Activated CD8-positive, alpha-beta T cell treated with anti-CD3 and anti-CD28 coated beads, Interleukin-2, amount 10 ng/mL, durations not matched to agents 7 days and 5 days (primary cell): ENCODE results near the gene GAS2L1. TPM values are rescaled to one million over a fixed set of nuclear protein-coding genes. Genes with fewer than 3 reads are reported as not detected.

Source experiments
- ATAC-seq: fragments of 150-1000 bp; cut with Tn5 transposase; one replicate; pipeline ENCODE4 v1.10.0; 2021; ENCODE audit warnings: moderate library complexity
- CTCF ChIA-PET: fragments of 350-600 bp; sonication (Branson Sonifier 250); formaldehyde crosslinking; loops from one replicate; lab custom pipeline; 2021; ENCODE audit warnings: antibody characterized with exemption; lab: Charles Lee
- POLR2A ChIA-PET: fragments of 350-600 bp; sonication (Branson Sonifier 250); formaldehyde crosslinking; loops from one replicate; lab custom pipeline; 2021; ENCODE audit warnings: antibody characterized with exemption; lab: Charles Lee
- DNase-seq: peaks from one replicate; pipeline ENCODE4 v3.0.0-alpha.2; 2020
- H3K27ac Mint-ChIP-seq: one replicate; pipeline ENCODE4 v1.8.0; 2021; ENCODE audit warnings: mild to moderate bottlenecking, mixed read lengths
- H3K27me3 Mint-ChIP-seq: one replicate; pipeline ENCODE4 v1.8.0; 2021; ENCODE audit warnings: low read depth, mixed read lengths
- H3K36me3 Mint-ChIP-seq: one replicate; pipeline ENCODE4 v1.8.0; 2021; ENCODE audit warnings: low read depth, mixed read lengths
- H3K4me1 Mint-ChIP-seq: one replicate; pipeline ENCODE4 v1.8.0; 2021; ENCODE audit warnings: low read depth, mixed read lengths
- H3K4me3 Mint-ChIP-seq: one replicate; pipeline ENCODE4 v1.8.0; 2021; ENCODE audit warnings: mild to moderate bottlenecking, mixed read lengths
- H3K9me3 Mint-ChIP-seq: one replicate; pipeline ENCODE4 v1.8.0; 2022; ENCODE audit warnings: mixed read lengths; ENCODE audit not compliant: insufficient read depth
- total RNA-seq, 2 experiments: library from RNA; stranded (reverse); gene quantifications; one replicate each; pipeline ENCODE4 v1.2.3, GENCODE V29; 2021

Gene GAS2L1
- total RNA-seq, 2 experiments from 2014 or later: 10.9 to 11.4 TPM

- H3K9me3 Mint-ChIP-seq: no peaks in the 10 kb centered on the region
- peak overlapping the region; percentile 100 for H3K27ac Mint-ChIP-seq
- no peaks in the 10 kb centered on the region for H3K27me3 Mint-ChIP-seq
- POLR2A ChIA-PET: interaction anchor here (0.6 to 1.0 kb wide), 3 partner anchors 17 to 65 kb away, joined by 3 to 5 read pairs (median 5); no protein-coding TSS in a partner anchor
- no peak for DNase-seq
- H3K4me1 Mint-ChIP-seq: peaks cover 41% of the 10 kb centered on the region
- H3K36me3 Mint-ChIP-seq: peaks cover 57% of the 10 kb centered on the region
- ATAC-seq: no peak
- CTCF ChIA-PET: interaction anchor here (1.2 to 2.1 kb wide), 2 partner anchors 11 to 22 kb away, joined by 3 to 7 read pairs; no protein-coding TSS in a partner anchor
- H3K4me3 Mint-ChIP-seq: peak overlapping the region; percentile 87
Observed at GRCh38 chr22:29267462-29267857, 39.0 kb upstream of the GAS2L1 start.

GRCh38 chr22:29267858-29268510, 38.5 kb upstream of the GAS2L1 start, which contains the start of the genes EWSR1 and RHBDD3:
Gene EWSR1 (plus strand): TSS chr22:29268268. CDS start chr22:29268337, 69 bp downstream.
Gene RHBDD3 (minus strand): TSS chr22:29267981. CDS start chr22:29265626, 2,355 bp downstream.
- ChIA-PET CTCF (interaction anchor here (2.1 kb wide), 1 partner anchor 22 kb away, joined by 7 read pairs; no protein-coding TSS in a partner anchor), POLR2A (interaction anchor here (0.6 to 1.1 kb wide), 9 partner anchors 17 to 151 kb away, joined by 3 to 6 read pairs (median 4); partner anchors contain the start of gene AP1B1)
- Mint-ChIP-seq H3K27me3 (no peaks in the 10 kb centered on the region), H3K4me1 (peaks cover 47% of the 10 kb centered on the region), H3K4me3 (peak within 1 kb of the TSS; percentile 87), H3K36me3 (peaks cover 62% of the 10 kb centered on the region), H3K9me3 (no peaks in the 10 kb centered on the region), H3K27ac (peak within 1 kb of the TSS; percentile 100)
- peak; percentile 87 for ATAC-seq
- peak; percentile 95 for DNase-seq

GRCh38 chr22:29268511-29269229, 37.8 kb upstream of the GAS2L1 start:
- peak overlapping the region; percentile 100 for H3K27ac Mint-ChIP-seq
- no peaks in the 10 kb centered on the region for H3K27me3 Mint-ChIP-seq
- ChIA-PET CTCF (interaction anchor here (2.1 kb wide), 1 partner anchor 23 kb away, joined by 7 read pairs; no protein-coding TSS in a partner anchor), POLR2A (interaction anchor here (0.7 to 1.1 kb wide), 7 partner anchors 8 to 152 kb away, joined by 3 to 6 read pairs (median 4); partner anchors contain the start of gene AP1B1)
- H3K4me1 Mint-ChIP-seq: peaks cover 53% of the 10 kb centered on the region
- peak overlapping the region; percentile 87 for H3K4me3 Mint-ChIP-seq
- H3K9me3 Mint-ChIP-seq: no peaks in the 10 kb centered on the region
- DNase-seq (peak; percentile 49), ATAC-seq (peak; percentile 29)
- peaks cover 67% of the 10 kb centered on the region for H3K36me3 Mint-ChIP-seq

- H3K4me1 Mint-ChIP-seq: peaks cover 59% of the 10 kb centered on the region
- POLR2A ChIA-PET: interaction anchor here (0.9 to 1.2 kb wide), 4 partner anchors 7 to 44 kb away, joined by 3 to 7 read pairs (median 4); partner anchors contain the start of gene GAS2L1
- H3K27ac Mint-ChIP-seq: peak overlapping the region; percentile 100
- no peaks in the 10 kb centered on the region for H3K27me3 Mint-ChIP-seq
- peak overlapping the region; percentile 87 for H3K4me3 Mint-ChIP-seq
- CTCF ChIA-PET: no interaction called here
- peaks cover 72% of the 10 kb centered on the region for H3K36me3 Mint-ChIP-seq
- no peaks in the 10 kb centered on the region for H3K9me3 Mint-ChIP-seq
- no peak for ATAC-seq
- DNase-seq: no peak
Observed at GRCh38 chr22:29269230-29269604, 37.2 kb upstream of the GAS2L1 start.

- Mint-ChIP-seq H3K36me3 (peaks cover 76% of the 10 kb centered on the region), H3K27me3 (no peaks in the 10 kb centered on the region), H3K27ac (peak overlapping the region; percentile 100), H3K4me3 (peak overlapping the region; percentile 87), H3K4me1 (peaks cover 63% of the 10 kb centered on the region), H3K9me3 (no peaks in the 10 kb centered on the region)
- ATAC-seq: no peak
- ChIA-PET CTCF (interaction anchor here (0.7 to 1.0 kb wide), 2 partner anchors 24 to 37 kb away, joined by 3 read pairs; partner anchors contain the start of gene GAS2L1), POLR2A (interaction anchor here (1.1 to 1.3 kb wide), 3 partner anchors 10 to 37 kb away, joined by 3 to 7 read pairs (median 3); partner anchors contain the start of gene GAS2L1)
- DNase-seq: peak; percentile 44
Observed at GRCh38 chr22:29269731-29270474, 36.5 kb upstream of the GAS2L1 start.

- Mint-ChIP-seq H3K4me1 (peaks cover 69% of the 10 kb centered on the region), H3K27ac (peak overlapping the region; percentile 39)
Observed at GRCh38 chr22:29270475-29271271, 35.8 kb upstream of the GAS2L1 start.

GRCh38 chr22:29272624-29273023, 33.8 kb upstream of the GAS2L1 start:
- ChIA-PET CTCF (interaction anchor here (1.2 kb wide), 1 partner anchor 16 kb away, joined by 3 read pairs; no protein-coding TSS in a partner anchor), POLR2A (interaction anchor here (0.5 kb wide), 1 partner anchor 1382 kb away, joined by 3 read pairs; no protein-coding TSS in a partner anchor)
- ATAC-seq: no peak
- no peak overlapping the region for H3K27ac Mint-ChIP-seq
- H3K27me3 Mint-ChIP-seq: no peaks in the 10 kb centered on the region
- H3K36me3 Mint-ChIP-seq: peaks cover 88% of the 10 kb centered on the region
- DNase-seq: no peak
- H3K4me1 Mint-ChIP-seq: peaks cover 64% of the 10 kb centered on the region
- H3K9me3 Mint-ChIP-seq: no peaks in the 10 kb centered on the region
- H3K4me3 Mint-ChIP-seq: no peak overlapping the region

More at GRCh38 chr22:29270475-29271271, 35.8 kb upstream of the GAS2L1 start:
- peak overlapping the region; percentile 87 for H3K4me3 Mint-ChIP-seq
- H3K27me3 Mint-ChIP-seq: no peaks in the 10 kb centered on the region
- ATAC-seq (no peak), DNase-seq (no peak)
- H3K36me3 Mint-ChIP-seq: peaks cover 82% of the 10 kb centered on the region
- ChIA-PET CTCF (interaction anchor here (0.7 to 1.2 kb wide), 4 partner anchors 9 to 43 kb away, joined by 3 read pairs; partner anchors contain the start of gene GAS2L1), POLR2A (interaction anchor here (1.1 to 1.3 kb wide), 3 partner anchors 9 to 30 kb away, joined by 3 to 7 read pairs (median 4); no protein-coding TSS in a partner anchor)
- no peaks in the 10 kb centered on the region for H3K9me3 Mint-ChIP-seq

GRCh38 chr22:29275167-29275566, 31.3 kb upstream of the GAS2L1 start:
- Mint-ChIP-seq H3K27ac (no peak overlapping the region), H3K27me3 (no peaks in the 10 kb centered on the region), H3K4me1 (peaks cover 69% of the 10 kb centered on the region), H3K4me3 (no peak overlapping the region), H3K9me3 (no peaks in the 10 kb centered on the region), H3K36me3 (peaks cover 93% of the 10 kb centered on the region)
- ChIA-PET CTCF (interaction anchor here (1.2 kb wide), 1 partner anchor 11 kb away, joined by 3 read pairs; no protein-coding TSS in a partner anchor), POLR2A (no interaction called here)
- no peak for ATAC-seq
- DNase-seq: no peak

GRCh38 chr22:29275819-29276565, 30.5 kb upstream of the GAS2L1 start:
- no peak for DNase-seq
- Mint-ChIP-seq H3K27me3 (no peaks in the 10 kb centered on the region), H3K27ac (no peak overlapping the region), H3K36me3 (peaks cover 88% of the 10 kb centered on the region), H3K4me3 (no peak overlapping the region), H3K4me1 (peaks cover 62% of the 10 kb centered on the region), H3K9me3 (no peaks in the 10 kb centered on the region)
- no peak for ATAC-seq
- CTCF ChIA-PET: interaction anchor here (1.2 kb wide), 1 partner anchor 10 kb away, joined by 3 read pairs; no protein-coding TSS in a partner anchor
- POLR2A ChIA-PET: interaction anchor here (0.8 kb wide), 1 partner anchor 7 kb away, joined by 3 read pairs; no protein-coding TSS in a partner anchor
